Measurements from ENCODE around the gene SPATS2. TPM values are rescaled to one million over a fixed set of nuclear protein-coding genes. Genes with fewer than 3 reads are reported as not detected.
A peak's percentile ranks its signal among the peaks of the same experiment; 100 is the strongest.

SPATS2 gene
- total RNA-seq, 4 donors from 2014 or later = 14.0 to 26.5 (median 19.6) TPM

DNA sequence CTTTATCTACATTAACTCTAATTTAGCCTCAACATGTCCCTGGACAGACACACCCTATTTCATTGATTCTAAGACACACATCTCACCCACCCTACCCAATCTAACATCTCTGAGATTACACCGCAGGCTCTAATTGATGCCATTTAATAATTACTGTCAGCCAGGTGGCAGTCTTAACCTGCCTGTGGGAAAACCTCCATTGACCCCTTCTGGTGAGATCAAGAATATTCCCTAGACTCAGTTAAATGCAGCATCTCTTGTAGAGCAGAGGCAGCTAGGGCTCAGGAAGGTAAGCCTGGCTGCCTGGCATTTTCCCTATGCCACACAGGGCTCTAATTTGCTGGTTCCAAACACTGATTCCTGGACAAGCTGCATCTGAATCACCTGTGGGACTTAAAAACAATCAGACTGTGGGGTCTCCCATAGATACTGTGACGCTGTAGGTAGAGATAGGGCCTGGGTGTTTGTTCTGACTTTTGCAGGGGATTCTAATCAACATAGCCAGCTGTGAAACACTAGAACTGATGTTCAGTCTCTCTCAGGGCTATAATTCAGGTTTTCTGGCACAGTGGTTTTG lies 186.3 kb downstream of the SPATS2 start:
- DNase-seq (ENCODE audit: low spot score in 2 of 2) = no peak
- WGBS, 2 donors = 64 to 66% methylated on average over 2 of the region's 2 CpGs
- TF ChIP-seq POLR2A (IDR thresholded peaks at IDR 0.05) = no peak
- TF ChIP-seq, protein P1, sequence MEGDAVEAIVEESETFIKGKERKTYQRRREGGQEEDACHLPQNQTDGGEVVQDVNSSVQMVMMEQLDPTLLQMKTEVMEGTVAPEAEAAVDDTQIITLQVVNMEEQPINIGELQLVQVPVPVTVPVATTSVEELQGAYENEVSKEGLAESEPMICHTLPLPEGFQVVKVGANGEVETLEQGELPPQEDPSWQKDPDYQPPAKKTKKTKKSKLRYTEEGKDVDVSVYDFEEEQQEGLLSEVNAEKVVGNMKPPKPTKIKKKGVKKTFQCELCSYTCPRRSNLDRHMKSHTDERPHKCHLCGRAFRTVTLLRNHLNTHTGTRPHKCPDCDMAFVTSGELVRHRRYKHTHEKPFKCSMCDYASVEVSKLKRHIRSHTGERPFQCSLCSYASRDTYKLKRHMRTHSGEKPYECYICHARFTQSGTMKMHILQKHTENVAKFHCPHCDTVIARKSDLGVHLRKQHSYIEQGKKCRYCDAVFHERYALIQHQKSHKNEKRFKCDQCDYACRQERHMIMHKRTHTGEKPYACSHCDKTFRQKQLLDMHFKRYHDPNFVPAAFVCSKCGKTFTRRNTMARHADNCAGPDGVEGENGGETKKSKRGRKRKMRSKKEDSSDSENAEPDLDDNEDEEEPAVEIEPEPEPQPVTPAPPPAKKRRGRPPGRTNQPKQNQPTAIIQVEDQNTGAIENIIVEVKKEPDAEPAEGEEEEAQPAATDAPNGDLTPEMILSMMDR (IDR thresholded peaks at IDR 0.05) = no peak
- no peak overlapping the region for H3K4me3 ChIP-seq (ENCODE audit: low read depth, poor library complexity, severe bottlenecking)
- intact Hi-C loops (cut with DNase I; ENCODE audit: low total_unique reads) = no loop called here

DNA sequence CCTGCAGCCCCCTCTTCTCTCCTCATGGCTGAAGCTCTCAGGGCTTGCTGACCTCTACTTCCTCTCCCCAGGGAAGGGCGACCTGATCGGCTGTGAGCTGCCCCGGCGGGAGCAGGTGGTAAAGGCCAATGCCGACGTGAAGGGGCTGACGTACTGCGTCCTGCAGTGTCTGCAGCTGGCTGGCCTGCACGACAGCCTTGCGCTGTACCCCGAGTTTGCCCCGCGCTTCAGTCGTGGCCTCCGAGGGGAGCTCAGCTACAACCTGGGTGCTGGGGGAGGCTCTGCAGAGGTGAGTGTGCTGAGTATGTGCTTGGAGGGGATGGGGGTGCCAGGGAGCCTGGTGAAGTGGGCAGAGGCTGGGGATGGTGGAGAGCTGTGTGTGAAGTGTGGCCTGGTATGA lies 187.0 kb downstream of the SPATS2 start:
- TF ChIP-seq, protein P1 (IDR thresholded peaks at IDR 0.05) = no peak
- TF ChIP-seq POLR2A (IDR thresholded peaks at IDR 0.05) = no peak
- 82 to 83% methylated on average over 14 to 15 of the region's 15 CpGs for WGBS, 2 donors
- DNase-seq (ENCODE audit: low spot score in 2 of 2) = peak in 1 of 2 donors; percentile 83
- no peak overlapping the region for H3K4me3 ChIP-seq (ENCODE audit: low read depth, poor library complexity, severe bottlenecking)
- intact Hi-C loops (cut with DNase I; ENCODE audit: low total_unique reads) = no loop called here

DNA sequence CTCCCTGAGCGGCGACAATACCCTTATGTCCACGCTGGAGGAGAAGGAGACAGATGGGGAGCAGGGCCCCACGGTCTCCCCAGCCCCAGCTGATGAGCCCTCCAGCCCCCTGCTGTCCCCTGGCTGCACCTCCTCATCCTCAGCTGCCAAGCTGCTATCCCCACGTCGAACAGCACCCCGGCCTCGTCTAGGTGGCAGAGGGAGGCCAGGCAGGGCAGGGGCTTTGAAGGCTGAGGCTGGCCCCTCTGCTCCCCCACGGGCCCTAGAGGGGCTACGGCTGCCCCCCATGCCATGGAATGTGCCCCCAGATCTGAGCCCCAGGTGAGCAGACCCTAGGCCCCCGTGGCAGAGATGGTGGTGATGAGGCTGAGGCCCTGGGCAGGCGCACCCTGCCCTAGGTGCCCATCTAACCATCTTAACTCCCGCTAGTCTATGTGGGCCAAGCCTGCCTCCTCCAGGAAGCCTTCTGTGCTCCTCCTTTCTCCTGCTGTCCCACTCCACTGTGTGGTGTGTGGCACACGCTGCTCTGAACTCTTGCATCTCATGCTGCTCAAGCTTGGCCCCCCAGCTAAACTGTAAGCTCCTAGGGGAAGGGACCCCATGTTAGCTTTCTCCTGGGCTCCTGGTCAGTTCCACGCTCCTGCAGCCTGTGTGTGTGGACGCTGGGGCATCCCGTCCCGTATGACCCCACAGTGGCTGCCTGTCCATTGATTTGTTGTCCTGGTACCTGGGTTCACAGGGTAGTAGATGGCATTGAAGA lies 188.5 kb downstream of the SPATS2 start:
- WGBS, 2 donors = 87 to 88% methylated on average over 18 of the region's 18 CpGs
- DNase-seq (ENCODE audit: low spot score in 2 of 2) = no peak
- intact Hi-C loops (cut with DNase I; ENCODE audit: low total_unique reads) = no loop called here
- H3K4me3 ChIP-seq (ENCODE audit: low read depth, poor library complexity, severe bottlenecking) = no peak overlapping the region
- TF ChIP-seq, protein P1 (IDR thresholded peaks at IDR 0.05) = no peak
- TF ChIP-seq POLR2A (IDR thresholded peaks at IDR 0.05) = no peak

DNA sequence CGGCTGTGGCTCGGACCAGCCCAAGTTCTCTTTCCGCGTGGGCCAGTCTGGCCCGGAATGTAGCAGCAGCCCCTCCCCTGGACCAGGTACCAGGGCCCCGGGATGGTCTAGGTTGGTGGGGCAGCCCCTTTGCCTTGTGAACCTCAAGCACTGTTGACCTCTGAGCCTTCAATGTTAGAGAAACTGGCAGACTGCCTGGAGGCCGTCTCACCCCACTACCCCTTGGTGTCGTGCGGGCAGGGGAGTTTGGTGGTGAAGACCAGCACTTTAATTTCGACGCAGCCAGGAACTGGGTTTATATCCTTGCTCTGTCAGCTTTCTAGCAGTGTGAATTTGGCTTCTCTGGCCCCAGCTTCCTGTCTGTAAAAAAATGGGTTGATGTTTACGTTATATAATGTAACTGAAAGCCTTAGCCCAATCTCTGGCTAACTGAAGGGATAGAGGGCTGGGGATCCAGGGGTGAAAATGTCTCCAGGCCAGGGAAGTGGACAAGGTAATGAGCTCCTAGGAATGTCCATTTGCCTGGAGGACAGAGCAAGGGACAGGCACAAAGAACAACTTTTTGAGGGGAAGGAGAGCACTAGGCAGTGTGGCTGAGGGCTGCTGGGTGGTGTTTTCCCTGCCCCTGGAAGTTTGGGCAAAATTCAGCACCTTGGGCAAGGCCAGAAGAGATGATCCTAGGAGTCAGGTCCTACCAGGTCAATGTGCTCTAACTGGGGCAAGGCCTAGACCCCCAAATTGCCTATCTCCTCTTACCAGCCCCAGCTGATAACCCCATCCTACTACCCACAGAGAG lies 189.3 kb downstream of the SPATS2 start:
- WGBS, 2 donors = 86 to 88% methylated on average over 12 of the region's 12 CpGs
- DNase-seq (ENCODE audit: low spot score in 2 of 2) = peak in 1 of 2 donors; percentile 71
- TF ChIP-seq POLR2A (IDR thresholded peaks at IDR 0.05) = no peak
- TF ChIP-seq, protein P1 (IDR thresholded peaks at IDR 0.05) = no peak
- no peak overlapping the region for H3K4me3 ChIP-seq (ENCODE audit: low read depth, poor library complexity, severe bottlenecking)
- intact Hi-C loops (cut with DNase I; ENCODE audit: low total_unique reads) = no loop called here

DNA sequence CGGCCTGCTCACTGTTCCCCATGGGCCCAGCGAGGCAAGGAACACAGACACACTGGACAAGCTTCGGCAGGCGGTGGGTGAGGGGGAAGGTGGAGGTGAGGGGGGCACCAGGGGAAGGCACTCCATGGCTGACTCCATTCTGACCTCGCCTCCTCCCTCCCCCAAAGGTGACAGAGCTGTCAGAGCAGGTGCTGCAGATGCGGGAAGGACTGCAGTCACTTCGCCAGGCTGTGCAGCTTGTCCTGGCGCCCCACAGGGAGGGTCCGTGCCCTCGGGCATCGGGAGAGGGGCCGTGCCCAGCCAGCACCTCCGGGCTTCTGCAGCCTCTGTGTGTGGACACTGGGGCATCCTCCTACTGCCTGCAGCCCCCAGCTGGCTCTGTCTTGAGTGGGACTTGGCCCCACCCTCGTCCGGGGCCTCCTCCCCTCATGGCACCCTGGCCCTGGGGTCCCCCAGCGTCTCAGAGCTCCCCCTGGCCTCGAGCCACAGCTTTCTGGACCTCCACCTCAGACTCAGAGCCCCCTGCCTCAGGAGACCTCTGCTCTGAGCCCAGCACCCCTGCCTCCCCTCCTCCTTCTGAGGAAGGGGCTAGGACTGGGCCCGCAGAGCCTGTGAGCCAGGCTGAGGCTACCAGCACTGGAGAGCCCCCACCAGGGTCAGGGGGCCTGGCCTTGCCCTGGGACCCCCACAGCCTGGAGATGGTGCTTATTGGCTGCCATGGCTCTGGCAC lies 190.1 kb downstream of the SPATS2 start:
- TF ChIP-seq POLR2A (IDR thresholded peaks at IDR 0.05) = no peak
- TF ChIP-seq, protein P1 (IDR thresholded peaks at IDR 0.05) = no peak
- no peak for DNase-seq (ENCODE audit: low spot score in 2 of 2)
- intact Hi-C loops (cut with DNase I; ENCODE audit: low total_unique reads) = no loop called here
- H3K4me3 ChIP-seq (ENCODE audit: low read depth, poor library complexity, severe bottlenecking) = no peak overlapping the region
- WGBS, 2 donors = 88 to 93% methylated on average over 16 to 18 of the region's 18 CpGs

All from lower leg skin (tissue), 4 donors.